ES-I3 (cell line): ENCODE results near the gene MED23.

Source experiments
- H3K36me3 ChIP-seq: 2 replicates; pipeline ENCODE4 v1.6.1; 2013; ENCODE audit warnings: mild to moderate bottlenecking, low read length, control low read depth, moderate library complexity; ENCODE audit not compliant: insufficient read depth
- H3K4me1 ChIP-seq: 2 replicates; pipeline ENCODE4 v1.6.1; 2013; ENCODE audit warnings: mild to moderate bottlenecking, control low read depth, low read length; ENCODE audit not compliant: insufficient read depth
- H3K9ac ChIP-seq: 2 replicates; pipeline ENCODE4 v1.6.1; 2013; ENCODE audit warnings: low read depth, mild to moderate bottlenecking, low read length, moderate library complexity
- H3K9me3 ChIP-seq: 2 replicates; pipeline ENCODE4 v1.6.1; 2013; ENCODE audit warnings: mild to moderate bottlenecking, low read length, moderate library complexity; ENCODE audit not compliant: control insufficient read depth, insufficient read depth

Gene MED23

DNA sequence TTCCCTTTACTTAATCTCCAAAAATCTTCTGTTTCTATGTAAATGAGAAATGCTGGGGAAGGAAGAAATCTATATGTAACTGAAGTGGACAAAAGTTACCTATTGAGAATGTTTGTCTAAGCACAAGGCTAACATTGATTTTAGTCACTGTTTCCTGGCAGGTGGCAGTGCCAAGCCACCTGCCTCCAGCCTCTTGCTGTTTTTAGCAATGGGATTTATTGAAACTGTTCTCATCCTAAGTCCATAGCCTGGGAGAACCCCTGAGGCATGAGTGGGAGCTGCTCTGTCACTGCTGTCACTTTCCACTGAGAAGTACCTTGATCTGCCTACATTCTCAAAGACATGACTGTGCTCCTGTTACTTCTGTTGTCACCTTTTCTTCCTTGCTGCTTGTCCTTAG lies 23.7 kb upstream of the MED23 start:
- Histone ChIP-seq H3K4me1 (no peaks in the 10 kb centered on the region), H3K9me3 (no peaks in the 10 kb centered on the region)

DNA sequence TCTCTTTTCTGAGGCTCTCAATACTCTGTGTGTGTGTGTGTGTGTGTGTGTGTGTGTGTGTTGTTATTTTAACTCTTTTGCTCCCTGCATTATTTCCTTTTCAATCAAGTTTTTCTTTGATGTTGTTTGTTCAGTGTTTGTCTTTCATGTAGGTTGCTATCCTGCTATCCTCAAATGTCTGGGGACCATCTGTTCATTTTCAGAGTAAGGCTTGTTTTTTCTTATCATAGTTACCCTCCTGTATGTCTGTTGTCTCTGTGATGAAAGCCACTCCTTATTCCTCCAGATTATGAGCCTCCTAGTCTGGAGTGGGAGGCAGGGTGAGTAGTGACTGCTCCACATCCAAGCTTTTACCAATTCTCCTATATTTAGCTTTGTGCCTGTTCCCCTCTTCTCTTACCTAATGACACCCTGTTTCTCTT lies 18.2 kb upstream of the MED23 start:
- Histone ChIP-seq H3K9me3 (no peaks in the 10 kb centered on the region), H3K9ac (no peak overlapping the region), H3K4me1 (no peaks in the 10 kb centered on the region), H3K36me3 (no peaks in the 10 kb centered on the region)

More for the DNA sequence above, 23.7 kb upstream of the MED23 start:
- no peaks in the 10 kb centered on the region for H3K36me3 ChIP-seq
- no peak overlapping the region for H3K9ac ChIP-seq

DNA sequence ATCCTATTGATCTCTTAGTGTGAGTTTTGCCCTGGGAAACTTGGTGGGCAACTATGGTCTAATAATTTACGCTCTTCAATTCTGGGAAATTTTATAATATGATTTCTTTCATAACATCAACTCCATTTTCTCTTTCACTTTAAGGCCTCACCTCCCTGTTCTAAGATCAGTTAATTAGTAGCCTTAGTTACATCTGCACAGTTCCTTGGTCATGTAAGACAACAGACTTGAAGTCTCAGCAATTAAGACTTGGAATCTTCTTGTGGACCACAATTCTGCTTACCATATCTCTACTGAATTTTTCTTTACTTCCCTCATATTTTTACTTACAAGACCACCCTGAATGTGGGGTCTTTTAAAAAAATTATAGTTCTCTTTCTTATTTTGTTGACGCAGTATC lies 17.8 kb upstream of the MED23 start:
- no peaks in the 10 kb centered on the region for H3K36me3 ChIP-seq
- H3K9me3 ChIP-seq = no peaks in the 10 kb centered on the region
- no peaks in the 10 kb centered on the region for H3K4me1 ChIP-seq
- H3K9ac ChIP-seq = no peak overlapping the region

DNA sequence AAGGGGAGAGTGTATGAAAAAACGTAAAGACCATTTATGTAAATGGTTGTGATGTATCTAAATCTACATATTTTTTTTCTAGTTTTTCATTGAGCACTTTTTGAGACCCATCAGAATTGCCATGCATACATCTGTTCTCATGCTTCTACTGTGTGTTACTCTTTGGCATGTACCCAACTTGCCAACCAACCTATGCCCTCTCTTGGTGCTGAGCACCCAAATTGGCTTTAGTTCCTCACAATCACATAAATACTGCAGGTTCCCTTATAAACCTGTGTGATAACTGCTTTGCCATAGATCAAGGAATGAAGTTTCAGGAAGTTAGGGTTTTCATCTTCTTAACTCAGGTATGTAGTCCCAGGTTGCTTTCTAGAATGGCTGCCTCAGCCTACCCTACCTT lies 16.9 kb upstream of the MED23 start:
- no peak overlapping the region for H3K9ac ChIP-seq
- no peaks in the 10 kb centered on the region for H3K4me1 ChIP-seq
- H3K9me3 ChIP-seq = no peaks in the 10 kb centered on the region
- H3K36me3 ChIP-seq = no peaks in the 10 kb centered on the region

DNA sequence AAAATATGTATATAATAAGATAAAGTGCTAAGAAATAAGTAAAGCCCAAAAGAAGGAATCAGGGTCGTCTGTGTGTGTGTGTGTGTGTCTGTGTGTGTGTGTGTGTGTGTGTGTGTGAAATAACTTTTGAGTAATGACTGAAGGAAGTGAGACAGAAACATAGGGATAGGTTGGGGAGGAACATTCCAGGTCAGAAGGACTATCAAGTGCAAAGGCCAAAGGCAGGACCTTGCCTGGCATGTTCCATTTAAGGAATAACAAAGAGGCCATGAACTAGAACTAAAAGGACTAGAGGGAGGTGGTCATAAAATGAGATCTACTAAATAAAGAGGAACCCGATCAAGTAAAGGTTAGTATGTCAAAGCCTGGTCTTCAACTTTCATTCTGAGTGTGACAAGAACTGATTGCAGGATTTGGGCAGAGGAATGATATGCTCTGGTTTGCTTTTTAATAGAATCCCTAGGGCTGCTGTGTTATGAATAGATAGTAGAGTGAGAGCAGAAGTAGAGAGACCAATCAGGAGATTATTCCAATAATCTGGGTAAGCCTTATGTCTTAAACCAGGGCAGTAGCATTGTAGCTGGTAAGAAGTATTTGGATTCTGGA lies 15.9 kb upstream of the MED23 start:
- Histone ChIP-seq H3K9ac (no peak overlapping the region), H3K4me1 (no peaks in the 10 kb centered on the region), H3K9me3 (no peaks in the 10 kb centered on the region), H3K36me3 (no peaks in the 10 kb centered on the region)

DNA sequence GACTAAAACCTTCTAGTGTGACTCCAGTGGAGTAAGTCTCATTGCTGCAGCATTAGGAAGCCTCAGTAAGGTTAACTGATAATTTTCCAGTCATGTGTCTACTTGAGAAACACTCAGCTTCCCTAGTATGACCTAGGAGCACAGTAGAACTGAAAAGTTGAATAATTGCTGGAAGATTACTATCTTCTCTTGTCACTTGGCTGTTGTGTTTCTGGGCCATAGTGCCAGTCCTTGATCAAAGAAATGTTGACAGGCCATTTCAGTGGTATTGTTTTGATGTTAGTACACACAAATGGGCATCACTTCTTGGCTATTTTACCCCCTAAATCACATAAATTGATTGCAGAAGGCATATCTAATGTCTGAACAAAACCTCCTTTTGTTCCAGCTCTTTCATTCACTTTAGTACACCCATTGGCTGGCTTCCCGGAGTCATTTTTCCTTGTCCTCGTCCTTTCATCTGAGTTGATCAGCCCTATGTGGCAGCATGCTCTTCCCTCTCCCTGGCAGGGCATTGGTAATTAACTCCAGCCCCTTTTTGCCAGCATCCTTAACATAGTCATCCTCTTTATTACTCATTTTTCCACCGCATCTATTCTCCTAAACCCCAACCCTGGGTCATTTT lies 15.1 kb upstream of the MED23 start:
- H3K9me3 ChIP-seq = no peaks in the 10 kb centered on the region
- no peak overlapping the region for H3K9ac ChIP-seq
- no peaks in the 10 kb centered on the region for H3K4me1 ChIP-seq
- H3K36me3 ChIP-seq = no peaks in the 10 kb centered on the region

DNA sequence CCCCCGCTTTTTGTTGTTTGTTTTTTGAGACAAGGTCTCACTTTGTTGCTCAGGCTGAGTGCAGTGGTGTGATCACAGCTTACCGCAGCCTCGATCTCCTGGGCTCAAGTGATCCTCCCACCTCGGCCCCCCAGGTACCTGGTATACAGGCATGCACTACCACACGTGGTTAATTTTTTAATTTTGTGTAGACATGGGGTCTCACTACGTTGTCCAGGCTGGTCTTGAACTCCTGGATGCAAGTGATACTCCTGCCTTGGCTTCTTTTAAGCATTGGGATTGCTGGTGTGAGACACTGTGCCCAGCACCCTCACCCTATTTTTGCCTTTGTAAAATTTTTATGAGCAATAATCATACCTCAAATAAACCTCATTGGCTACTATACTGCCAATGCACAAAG lies 14.5 kb upstream of the MED23 start:
- no peaks in the 10 kb centered on the region for H3K9me3 ChIP-seq
- no peak overlapping the region for H3K9ac ChIP-seq
- H3K4me1 ChIP-seq = no peaks in the 10 kb centered on the region
- H3K36me3 ChIP-seq = no peaks in the 10 kb centered on the region

DNA sequence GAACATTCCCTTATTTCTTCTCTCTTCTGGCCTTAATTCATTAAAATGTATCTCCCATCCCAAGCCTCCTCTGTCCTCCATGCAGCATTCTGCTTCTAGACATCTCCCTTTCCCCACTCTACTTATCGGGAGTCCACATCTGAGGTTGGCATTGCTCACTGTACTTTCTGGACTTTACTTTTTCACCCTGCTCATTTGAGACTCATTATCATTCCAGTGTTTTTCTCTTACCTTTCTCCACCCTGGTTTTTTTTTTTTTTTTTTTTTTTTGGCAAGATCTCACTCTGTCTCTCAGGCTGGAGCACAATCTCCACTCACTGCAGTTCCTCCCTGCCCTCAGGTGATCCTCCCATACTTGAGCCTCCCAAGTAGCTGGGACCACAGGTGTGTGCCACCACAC lies 13.5 kb upstream of the MED23 start:
- H3K9me3 ChIP-seq = no peaks in the 10 kb centered on the region
- H3K36me3 ChIP-seq = no peaks in the 10 kb centered on the region
- no peaks in the 10 kb centered on the region for H3K4me1 ChIP-seq
- no peak overlapping the region for H3K9ac ChIP-seq

DNA sequence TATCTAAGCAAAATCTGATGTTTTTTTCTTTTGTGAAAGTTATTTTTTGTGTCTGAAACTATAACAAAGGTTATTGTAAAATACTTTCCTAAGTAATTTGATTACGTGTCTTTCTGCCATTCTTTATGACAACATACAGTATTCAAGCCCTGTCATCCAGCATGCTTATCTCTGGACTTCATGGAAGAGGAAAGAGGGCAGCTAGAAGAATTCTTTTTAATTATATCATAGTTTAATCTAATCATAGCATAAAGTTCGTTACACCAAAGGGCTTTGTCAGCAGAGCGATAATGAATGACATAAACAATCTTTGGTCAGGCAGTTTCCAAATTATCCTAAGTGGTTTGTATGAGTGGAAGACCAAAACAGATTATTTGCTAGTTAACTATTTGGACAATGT lies 12.5 kb upstream of the MED23 start:
- H3K9ac ChIP-seq = no peak overlapping the region
- H3K36me3 ChIP-seq = no peaks in the 10 kb centered on the region
- H3K9me3 ChIP-seq = no peaks in the 10 kb centered on the region
- H3K4me1 ChIP-seq = no peaks in the 10 kb centered on the region

DNA sequence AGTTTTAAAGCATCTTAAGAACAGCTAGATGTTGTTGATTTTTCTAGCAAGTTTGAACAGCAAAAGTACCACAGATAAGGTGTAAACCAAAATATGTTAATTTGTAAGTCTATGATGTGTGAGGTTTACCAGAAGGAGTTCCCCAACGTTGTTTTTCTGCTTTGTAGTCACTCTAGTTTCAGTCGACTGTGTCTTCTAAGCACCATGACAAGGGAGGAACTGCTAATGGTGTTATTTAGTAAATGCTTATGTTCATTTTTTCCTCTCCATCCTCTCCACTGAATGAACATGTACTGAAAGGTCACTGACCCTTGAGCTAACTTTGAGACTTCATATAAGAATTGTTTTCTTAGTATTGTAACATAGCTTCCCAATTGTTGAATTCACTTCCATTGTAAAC lies 12.1 kb upstream of the MED23 start:
- Histone ChIP-seq H3K4me1 (no peaks in the 10 kb centered on the region), H3K9me3 (no peaks in the 10 kb centered on the region), H3K9ac (no peak overlapping the region), H3K36me3 (no peaks in the 10 kb centered on the region)

DNA sequence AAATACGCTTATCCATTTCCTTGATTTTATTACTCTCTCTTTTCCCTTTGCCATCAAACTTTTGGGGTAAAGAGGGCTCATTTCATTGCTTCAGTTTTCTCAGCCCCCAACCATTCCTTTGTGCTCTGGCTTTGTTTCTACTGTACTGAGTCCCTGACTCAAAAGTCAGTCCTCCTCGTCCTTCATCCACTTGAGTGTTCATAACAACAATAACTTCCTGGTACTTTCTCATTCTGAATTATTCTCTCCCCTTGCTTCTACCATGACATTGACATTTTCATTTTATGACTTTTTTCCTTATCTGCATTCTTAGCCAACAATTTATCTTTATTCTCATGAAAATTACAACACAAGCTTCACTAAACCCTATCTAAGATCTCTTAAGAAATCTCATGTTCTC lies 10.0 kb upstream of the MED23 start:
- Histone ChIP-seq H3K4me1 (no peaks in the 10 kb centered on the region), H3K36me3 (no peaks in the 10 kb centered on the region), H3K9ac (no peak overlapping the region), H3K9me3 (no peaks in the 10 kb centered on the region)

DNA sequence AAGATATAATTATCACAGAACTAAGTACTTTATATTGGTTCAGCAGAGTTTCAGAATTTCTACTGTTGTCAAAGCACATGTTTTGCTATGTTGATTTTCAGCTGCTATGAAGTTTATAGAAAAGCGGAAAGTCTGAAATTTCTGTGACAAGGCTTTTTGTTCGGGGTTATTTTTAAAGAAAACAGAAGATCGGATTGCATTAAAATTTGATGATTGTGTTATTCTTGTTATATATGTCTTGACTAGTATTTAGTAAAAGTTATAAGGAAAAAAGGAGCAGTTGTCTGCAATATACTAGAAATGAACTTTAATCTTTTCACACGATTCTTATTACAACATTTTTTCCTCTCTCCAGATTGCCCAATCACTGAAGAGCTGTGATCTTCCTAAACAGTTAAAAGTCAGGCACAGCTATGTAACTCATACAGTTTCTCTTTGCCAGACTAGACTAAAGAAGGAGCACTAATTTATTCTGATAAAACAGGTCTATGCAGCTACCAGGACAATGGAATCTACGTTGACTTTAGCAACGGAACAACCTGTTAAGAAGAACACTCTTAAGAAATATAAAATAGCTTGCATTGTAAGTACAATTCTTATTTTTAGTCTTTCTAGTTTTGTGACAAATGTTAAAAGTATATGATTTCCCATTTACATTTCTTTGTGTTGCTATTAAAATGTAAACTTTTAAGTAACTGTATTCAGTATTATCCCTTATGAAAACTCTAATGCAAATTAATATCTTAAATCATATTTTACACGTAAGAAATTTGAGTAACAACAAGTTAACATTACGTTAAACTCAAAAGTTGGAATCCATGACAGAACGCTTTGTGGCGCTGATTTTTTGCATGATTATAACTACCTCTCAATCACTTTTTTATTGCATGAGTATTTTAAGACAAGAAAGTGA lies 9.1 kb upstream of the MED23 start, which contains the start of gene ENPP3:
TSS of gene ENPP3 (plus strand) at position 423 of the 913 bp plus-strand sequence. CDS start at position 506, 83 bp downstream.
- Histone ChIP-seq H3K9ac (no peak within 1 kb of the TSS), H3K9me3 (no peaks in the 10 kb centered on the region), H3K4me1 (no peaks in the 10 kb centered on the region), H3K36me3 (no peaks in the 10 kb centered on the region)

DNA sequence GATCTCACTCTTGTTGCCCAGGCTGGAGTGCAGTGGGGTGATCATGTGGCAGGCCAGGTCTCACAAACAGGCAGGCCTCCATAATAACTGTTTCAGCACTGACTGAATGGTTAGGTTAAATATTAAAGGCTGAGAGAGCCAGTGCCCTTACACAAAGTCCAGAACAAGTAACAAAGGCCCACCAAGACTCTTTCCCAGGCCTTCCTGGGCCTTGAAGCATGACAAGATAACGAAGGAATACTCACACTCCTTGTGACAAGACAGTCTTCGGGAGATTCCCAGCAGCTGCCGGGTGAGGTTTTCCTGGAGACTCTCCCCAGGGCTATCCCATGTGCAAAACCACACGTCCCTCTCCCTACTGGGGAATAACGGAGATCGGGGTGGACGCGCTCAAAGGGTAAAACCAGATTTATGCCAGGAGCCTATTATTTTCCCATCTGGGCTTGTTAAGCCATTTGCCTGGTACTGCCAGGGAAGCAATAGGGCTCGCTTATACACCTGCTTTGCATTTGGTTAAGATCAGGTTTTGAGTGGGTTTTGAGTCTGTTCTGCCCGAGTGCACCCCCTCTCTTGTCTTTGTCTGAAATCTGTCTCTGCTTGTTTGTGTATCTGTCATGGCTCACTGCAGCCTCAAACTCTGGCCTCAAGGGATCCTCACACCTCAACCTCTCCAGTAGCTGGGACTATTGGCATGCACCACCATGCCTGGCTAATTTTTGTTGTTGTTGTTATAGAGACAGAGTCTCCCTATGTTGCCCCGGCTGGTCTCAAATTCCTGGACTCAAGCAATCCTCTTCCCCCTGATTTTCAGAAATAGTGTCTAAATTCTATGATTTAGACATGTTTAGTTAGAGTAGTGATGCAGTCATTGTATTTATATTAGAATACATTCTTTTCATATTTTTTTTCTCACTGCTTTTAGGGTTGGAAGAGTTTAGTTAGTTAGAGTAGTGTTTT lies 7.6 kb upstream of the MED23 start:
- H3K9ac ChIP-seq = no peak overlapping the region
- no peaks in the 10 kb centered on the region for H3K4me1 ChIP-seq
- no peaks in the 10 kb centered on the region for H3K36me3 ChIP-seq
- H3K9me3 ChIP-seq = no peaks in the 10 kb centered on the region
